NCI-H1436 treated with DMSO at 0.1 percent for 48 hours (cell line): Measurements from ENCODE around the gene SMIM10L2A.
"Not testable (repeated sequence)": the region's sequence is repeated elsewhere in the genome, so short reads cannot be mapped to it uniquely, and the experiment has no call there.

Experiments used
- DNase-seq: peaks from one replicate; lab custom pipeline; 2025; lab: John Stamatoyannopoulos, UW

Gene SMIM10L2A

DNA sequence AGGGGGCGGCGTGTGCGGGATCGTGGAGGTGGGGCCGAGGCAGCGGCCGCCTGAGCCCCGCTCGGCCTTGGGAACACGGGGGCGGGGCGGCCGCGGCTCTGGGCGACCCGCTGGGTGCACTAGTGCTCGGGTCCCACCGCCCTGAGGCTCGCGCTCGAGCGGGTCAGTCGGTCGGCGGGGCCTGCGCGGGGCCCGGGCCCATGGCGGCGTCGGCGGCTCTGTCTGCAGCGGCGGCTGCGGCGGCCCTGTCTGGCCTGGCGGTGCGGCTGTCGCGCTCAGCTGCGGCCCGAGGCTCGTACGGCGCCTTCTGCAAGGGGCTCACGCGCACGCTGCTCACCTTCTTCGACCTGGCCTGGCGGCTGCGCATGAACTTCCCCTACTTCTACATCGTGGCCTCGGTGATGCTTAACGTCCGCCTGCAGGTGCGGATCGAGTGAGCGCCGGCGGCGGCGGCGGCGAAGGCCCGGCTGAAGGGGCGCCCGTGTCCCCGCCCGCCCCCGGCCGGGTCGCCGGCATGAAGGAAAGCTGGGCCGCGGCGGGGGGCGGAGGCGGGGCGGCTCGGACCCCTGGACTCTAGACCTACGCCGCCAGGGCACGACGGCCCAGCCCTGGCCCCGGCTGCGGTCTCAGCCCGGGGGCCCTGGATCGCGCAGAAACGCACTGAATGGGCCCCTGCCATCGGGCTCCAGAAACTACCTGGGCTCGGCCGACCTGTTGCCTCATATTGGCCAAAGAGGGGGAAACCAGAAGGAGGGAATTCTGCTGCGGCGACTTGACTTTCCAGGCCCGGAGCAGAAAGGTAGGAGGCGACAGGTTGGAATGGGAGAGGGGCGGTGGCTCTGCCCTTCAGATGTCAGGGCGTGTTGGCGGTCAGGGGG is at the start of gene SMIM10L2A:
Gene SMIM10L2A (plus strand): TSS at position 13 of the 878 bp plus-strand sequence. CDS start 188 bp downstream, at position 201.
- DNase-seq = no peak

DNA sequence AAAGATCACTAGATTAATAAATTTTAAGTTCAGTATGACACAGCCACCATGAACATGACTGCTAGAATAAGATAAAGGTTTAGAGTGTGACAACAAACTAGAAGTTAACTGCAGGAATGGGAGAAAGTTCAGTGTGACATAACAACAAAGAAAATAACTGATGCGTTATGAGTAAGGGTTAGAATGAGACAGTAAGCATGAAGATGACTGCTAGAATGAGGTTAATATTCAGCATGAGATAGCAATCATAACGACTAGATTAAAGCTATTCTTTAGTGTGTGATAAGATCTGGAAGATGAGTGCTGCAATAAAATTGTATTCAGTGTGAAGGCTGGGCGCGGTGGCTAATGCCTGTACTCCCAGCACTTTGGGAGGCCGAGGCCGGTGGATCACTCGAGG is 48.4 kb upstream of the SMIM10L2A start:
- DNase-seq = no peak

DNA sequence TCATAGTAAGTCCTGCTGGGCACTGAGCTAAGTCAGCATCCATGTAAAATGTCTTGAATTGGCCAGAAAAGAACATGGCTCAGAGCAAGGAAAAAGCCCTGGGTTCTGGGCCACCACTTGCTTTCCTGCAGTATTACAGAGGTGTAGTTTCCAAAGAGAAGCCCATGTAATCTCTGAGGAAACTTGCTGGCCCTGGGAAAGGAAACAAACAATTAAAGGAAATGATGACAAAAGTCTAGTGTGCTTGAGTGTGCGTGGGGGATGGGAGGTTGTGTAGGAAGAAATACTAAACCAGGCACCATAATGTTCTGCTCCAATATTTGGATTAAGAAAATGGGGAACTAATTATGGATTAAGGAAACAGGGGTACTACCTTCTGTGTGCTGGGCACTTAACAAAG is 39.5 kb upstream of the SMIM10L2A start:
- DNase-seq = no peak

DNA sequence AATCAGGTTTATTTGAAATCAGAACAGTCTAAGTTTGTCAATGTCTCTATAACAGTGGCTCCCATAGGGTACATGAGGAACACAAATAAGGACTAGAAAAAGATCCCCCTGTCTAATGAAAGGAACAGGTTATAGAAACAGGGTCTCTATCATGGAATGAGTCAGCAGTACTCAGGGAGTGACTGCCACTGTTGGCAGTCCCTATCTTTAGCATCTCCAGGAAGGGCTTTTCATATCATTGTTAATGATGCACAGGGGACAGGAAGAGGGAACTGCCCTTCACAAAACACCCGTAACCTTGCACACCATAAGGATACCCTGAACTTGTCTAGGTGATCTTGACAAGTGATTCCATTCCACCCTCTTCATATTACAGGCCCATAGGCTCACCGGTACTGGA is 38.5 kb upstream of the SMIM10L2A start:
- DNase-seq = no peak

DNA sequence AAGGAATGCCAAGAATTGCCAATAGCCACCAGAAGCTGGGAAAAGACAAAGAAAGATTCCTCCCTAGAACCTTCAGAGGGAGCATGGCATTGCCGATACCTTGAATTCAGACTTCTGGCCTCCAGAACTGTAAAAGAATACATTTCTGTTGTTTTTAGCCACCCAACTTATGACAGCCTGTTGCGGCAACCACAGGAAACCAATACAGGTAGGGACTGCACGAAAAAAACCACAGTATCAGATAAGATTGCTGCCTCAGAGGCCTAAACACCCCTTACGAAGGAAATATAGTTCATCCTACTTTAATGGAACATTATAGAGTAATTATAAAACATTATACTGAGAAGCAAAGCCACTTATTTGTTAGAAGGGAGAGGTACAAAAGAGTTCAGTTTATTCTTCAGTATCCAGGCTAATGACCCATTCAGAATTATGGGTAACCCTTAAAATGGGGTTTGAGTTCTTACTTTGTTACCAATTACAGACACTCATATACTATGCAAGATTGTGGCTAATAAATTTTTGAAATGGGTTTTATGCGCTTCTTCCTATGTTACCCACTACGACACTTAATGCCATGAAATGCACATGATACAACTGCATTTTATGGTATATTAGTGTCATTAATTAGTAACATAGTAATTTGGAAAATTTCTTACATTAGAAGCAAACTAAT is 37.4 kb upstream of the SMIM10L2A start:
- DNase-seq = no peak

DNA sequence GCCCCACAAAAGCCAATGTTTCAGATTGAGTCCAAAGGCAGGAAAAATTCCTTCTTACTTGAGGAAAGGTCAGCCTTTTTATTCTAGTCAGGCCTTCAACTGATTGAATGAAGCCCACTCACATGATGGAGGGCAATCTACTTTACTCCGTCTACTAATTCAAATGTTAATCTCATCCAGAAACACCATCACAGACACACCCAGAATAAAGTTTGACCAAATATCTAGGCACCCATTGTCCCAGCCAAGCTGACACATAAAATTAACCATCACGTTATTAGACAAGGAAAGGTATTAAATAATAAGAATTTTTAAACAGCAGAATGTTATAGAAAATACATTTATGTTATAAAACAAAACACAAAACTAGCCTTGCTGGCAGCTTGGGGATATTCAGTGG is 32.9 kb upstream of the SMIM10L2A start:
- DNase-seq = no peak

DNA sequence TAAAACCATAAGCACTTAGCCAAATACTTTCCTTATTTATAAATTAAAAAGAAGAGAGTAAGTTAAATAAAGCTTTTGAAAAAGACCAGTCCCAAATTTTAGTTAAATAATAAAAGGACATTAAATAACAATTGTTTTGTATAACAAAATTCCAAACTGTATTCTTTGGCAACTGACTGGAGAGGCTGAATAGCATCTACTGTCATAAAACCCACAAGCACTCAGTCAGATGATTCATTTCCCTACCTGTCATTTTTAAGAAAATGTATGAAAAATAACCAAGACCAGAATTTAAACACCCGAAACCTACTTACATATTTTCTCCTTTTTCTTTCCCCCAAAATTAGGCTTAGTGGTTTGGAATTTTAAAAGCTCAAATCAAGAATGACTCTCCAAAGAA is 32.5 kb upstream of the SMIM10L2A start:
- DNase-seq = no peak

DNA sequence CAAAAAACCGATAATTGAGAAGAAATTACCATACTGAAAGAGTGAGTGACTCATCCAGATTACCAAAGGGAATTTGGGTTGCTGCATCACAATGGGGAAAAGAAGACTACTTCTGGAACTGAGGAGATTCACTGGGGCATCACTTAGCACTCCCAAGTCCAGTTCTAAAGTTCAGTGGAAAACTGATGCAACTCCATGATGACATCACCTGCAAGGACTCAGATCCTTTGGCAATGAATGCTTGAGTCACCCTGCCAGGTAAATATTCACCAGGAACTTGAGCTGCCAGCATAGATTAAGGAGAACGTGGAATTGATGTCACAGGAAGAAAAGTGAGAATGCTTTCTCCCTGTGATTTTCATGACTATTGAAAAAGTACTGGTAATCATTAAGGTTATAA is 32.0 kb upstream of the SMIM10L2A start:
- DNase-seq = no peak

DNA sequence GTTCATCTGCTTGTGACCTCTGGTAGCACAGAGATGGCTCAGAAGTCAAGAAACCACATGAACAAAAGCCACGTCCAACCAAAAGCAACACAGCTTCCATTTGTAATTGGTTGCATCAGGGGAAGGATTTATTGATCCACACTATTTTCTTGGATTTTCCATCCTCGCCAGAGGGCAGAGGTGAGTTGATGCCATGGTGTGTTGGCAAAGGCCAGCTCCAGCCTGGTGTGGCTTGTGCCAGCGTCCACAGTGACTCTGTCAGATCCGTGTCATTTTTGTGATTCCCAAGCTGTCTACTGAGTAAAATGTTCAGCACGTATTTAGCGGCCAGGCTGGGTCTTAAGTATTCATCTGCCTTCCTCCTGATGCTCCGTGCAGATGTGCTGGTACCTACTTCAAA is 30.0 kb upstream of the SMIM10L2A start:
- DNase-seq = no peak

DNA sequence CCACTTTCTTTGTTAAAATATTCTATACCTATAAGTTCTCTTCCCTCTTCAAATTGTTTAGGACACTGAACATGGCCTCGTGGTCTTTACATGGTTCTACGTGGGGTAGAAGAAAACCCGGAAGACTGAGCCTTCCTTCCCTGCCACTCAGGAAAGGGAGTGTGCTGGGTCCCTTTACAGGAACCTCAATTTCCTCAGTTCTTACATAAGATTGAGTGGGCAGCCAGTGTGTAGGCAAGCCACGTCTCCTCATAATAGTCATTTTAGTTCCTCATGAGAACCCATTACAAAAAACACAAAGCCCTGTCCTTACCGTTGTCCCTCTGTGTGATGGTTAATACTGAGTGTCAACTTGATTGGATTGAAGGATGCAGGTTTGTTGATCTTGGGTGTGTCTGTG is 28.7 kb upstream of the SMIM10L2A start:
- no peak for DNase-seq

DNA sequence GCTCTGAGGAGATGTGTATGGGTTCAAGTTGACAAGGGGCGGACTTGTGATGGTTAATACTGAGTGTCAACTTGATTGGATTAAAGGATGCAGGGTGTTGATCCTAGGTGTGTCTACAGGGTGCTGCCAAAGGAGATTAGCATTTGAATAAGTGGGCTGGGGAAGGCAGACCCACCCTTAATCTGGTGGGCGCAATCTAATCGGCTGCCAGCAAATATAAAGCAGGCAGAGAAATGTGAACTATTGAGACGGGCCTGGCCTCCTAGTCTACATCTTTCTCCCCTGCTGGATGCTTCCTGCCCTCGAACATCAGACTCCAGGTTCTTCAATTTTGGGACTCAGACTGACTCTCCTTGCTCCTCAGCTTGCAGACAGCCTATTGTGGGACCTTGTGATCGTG is 26.7 kb upstream of the SMIM10L2A start:
- DNase-seq = no peak

DNA sequence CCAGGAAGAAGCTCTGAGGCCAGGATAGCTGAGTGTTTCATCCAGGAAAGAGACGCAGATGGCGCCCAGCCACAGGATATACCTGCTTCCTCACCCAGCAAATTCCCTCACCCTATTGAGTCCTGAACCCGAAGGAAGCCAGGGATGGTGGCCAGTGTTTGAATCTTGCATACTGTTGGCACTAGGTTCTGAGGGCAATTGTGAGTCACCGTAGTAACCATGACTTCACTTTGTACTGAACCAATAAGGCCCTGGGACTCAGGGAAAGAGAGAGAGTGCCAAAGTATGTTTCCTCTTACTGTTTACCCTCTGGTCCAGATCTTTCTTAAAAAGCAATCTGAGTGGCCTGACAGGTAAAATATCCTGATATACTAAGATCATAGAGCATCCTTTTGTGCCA is 25.6 kb upstream of the SMIM10L2A start:
- DNase-seq = no peak

DNA sequence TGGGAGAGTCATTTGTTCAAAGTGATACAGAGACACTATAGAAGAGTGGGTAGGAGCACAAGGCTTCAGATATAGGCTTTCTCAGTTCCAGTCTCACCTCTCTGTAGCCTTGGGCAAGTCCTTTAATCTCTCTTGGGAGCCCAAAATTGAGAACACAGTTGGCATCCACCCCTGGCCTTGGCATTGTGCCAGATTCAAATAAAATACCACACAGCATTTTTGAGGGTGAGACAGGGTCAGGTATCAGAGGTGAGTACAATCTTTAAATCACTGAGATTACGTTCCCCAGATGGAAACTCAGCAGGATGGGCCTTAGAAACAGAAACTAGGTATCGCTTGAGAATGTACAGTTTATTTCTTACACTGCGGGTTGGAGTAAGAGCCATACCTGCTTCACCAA is 25.2 kb upstream of the SMIM10L2A start:
- DNase-seq = no peak

DNA sequence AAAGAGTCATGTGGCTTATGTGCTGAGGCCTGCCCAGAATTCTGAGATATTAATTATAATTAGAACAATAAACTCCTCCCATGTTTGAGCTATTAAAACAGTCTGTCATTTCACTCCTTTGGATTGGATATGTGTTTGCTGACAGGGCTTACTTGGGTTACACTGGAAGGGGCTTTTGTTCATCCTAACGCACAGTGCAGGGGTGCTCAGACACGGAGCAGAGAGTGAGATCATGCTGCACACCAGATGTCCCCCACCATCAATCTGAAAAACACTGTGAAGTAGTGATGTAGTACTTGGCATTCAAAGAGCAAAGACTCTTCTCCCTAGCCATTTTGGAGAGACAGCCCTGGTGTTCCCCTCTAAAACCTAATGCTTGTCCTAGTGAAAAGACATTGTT is 24.1 kb upstream of the SMIM10L2A start:
- DNase-seq = no peak

DNA sequence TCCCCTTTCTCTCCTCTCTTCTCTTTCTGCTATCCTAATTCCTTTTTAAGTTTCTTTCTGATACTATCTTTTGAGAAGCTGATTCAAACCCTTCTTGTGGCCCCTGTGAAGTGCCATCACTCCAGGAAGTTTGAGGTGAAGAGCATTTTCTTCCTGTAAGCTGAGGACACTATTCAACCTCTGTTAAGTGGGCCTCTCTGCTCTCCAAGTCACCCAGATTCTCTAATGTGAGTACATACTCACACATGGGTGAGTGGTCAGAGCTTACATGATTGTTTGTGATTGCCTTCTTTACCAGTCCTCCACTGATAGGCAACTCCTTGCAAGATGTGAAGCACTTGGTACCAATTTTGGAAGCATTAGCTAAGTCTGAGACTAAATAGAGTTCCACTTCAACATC is 18.4 kb upstream of the SMIM10L2A start:
- no peak for DNase-seq

DNA sequence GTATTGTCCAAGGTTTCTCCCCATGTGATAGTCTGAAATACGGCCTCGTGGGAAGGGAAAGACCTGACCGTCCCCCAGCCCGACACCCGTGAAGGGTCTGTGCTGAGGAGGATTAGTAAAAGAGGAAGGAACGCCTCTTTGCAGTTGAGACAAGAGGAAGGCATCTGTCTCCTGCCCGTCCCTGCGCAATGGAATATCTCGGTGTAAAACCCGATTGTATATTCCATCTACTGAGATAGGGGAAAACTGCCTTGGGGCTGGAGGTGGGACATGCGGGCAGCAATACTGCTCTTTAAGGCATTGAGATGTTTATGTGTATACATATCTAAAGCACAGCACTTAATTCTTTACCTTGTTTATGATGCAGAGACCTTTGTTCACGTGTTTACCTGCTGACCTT is 15.3 kb upstream of the SMIM10L2A start:
- DNase-seq = not testable (repeated sequence)

DNA sequence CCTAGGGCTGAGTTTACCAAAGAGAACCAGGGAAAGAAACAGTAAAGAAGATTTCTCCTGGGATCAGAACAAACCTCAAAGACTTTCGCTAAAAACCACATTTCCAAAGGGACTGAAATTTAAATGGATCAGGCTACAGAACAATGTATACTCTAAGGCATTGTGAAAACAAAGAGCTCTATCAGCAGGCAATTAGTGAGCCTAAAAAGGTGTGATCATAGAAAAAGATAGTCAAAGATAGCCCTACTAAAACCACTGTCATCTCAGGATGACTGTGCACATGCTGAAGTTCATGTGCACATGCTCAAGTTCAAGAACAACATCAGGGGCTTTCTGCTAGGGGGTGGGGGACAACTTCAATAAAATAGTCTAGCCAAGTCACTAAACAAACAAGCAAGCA is 12.9 kb upstream of the SMIM10L2A start:
- no peak for DNase-seq

DNA sequence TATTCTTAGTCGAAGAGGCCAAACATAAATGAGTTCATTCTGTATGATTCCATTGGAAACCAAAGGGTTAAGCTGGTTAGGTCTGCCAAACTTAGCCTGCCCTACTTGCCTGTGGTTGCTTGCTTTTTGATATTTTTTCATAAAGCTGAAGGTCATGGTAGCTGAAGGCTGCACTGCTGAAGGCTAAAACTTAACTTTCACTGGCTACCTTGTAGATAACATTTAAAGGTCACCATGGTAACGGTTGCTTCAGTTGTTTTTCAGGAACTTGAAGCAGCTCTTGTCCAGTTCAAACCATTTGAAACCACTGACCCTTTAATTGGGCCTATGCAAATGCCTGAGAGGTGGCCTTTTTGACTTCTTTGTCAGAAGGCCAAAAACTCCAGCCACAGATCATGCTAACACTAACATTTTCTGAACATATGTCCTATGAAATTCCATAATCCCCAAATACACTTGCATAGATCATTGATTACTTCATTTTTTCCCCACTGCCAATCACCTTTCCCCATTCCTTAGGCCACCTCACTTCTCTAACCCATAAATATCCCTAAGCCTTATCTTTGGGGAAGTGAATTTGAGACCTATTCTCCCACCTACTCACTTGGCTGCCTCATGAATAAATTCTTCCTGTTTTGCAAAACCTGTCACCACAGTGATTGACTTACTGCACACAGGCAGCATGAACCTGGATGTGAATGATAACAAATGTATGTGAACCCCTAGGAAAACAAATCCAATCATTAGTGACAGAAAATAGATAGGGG is 10.7 kb upstream of the SMIM10L2A start:
- no peak for DNase-seq

DNA sequence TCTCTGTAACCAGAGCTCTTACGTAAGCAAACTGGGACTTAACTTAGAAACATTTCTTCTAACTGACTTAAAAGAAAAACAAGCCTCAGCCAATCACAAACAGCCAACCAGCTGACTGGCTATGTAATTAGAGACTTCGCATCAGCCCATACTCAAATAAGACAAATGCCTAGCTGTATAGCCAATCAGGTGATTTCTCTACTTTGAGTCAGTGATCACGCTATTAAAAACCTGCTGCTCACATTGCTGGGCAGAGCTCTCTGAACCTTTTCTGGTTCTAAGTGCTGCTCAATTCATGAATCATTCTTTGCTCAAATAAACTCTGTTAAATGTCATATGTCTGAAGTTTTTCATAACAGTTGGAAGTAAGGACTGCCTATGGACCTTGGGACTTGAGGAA is 9.9 kb upstream of the SMIM10L2A start:
- DNase-seq = no peak

DNA sequence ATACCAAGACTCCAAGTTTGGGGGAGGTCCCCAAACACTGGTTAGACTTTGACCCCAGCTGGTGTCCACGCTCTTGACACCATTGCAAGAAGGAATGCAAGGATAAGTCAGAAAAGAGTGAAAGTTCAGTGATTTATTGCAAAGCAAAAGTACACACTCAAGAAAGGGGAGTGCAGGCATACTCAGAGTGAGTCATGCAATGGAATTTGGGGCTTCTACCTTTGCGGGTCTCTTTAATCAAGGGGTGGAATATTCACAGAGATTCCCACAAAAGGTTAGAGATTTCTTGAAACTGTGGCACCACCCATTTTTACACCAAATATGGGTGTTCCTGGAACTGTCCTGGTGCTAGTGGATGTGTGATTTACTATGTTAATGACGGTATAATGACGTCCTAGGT is 5.2 kb upstream of the SMIM10L2A start:
- no peak for DNase-seq

DNA sequence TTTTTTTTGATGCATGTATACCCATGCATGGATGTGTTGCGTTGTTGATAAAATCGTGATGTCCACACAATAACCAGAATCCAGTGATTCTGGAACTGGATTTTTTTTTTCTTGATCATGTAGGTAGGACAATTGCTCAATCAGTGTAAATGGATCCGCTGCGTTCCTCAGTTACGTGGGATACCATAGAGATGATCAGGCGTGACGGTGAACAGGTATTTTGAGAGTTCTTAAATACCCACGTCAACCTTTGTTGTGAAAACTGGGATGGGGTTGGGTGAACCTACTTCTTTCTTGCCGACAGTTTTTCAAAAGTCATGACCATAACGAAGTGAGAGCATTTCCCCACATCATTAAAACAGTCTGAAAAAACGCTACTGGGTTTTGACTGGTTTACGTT is 913 bp upstream of the SMIM10L2A start:
- no peak for DNase-seq

DNA sequence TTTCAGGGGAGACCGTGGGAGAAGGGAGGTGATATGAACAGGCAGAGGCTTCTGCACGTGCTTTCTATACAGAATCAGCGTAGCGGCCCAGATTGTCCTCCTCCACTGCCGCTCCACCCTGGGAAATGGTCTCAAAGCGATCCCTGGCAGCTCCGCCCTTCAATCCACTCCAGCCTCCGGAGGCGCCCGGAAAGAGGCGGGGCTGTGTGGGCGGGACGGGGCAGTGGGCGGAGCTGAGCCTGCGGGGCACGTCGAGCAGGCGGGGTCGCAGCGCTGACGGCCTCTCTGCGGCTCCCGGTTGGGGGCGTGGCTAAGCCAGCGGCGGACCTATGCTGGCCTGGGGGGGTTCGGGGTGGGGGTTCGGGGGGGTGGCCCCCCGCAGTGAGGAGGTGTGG is 210 bp upstream of the SMIM10L2A start:
- DNase-seq = peak; percentile 27

DNA sequence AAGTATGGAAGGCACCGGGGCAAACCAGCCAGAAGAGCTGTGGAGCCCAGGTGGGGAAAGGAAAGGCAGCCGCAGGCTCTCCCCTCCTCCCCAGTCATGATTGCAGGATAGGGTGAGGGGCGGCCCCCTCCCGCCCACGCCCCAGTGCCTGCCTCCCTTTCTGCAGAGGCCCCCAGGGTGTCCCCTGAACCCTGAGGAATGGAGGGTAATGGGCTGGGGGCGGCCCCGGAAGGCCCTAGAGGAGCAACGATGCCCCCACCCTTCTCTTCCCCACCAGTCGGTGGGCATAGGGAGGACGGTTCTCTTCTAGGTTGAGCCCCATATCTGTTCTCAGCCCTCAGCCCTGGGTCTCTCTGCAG is 1.0 kb downstream of the SMIM10L2A start:
- DNase-seq = not testable (repeated sequence)
